Measurements from ENCODE around the gene IKZF2. TPM values are rescaled to one million over a fixed set of nuclear protein-coding genes. Genes with fewer than 3 reads are reported as not detected.

The IKZF2 gene
- total RNA-seq, 1 experiment from 2014 or later = 5.2 TPM

- Histone ChIP-seq H3K36me3 (ENCODE audit: low read depth, low read length) (no peaks in the 10 kb centered on the region), H3K79me2 (ENCODE audit: low read length) (no peaks in the 10 kb centered on the region), H3K27me3 (ENCODE audit: low read length) (no peaks in the 10 kb centered on the region), H3F3A (ENCODE audit: low read length, unreplicated experiment) (no peaks in the 10 kb centered on the region), H2AFZ (ENCODE audit: low read length) (no peak overlapping the region), H3K4me1 (ENCODE audit: insufficient read depth, low read length) (no peaks in the 10 kb centered on the region), H3K27ac (ENCODE audit: low read length) (no peak overlapping the region), H3K9me2 (replicated peaks; ENCODE audit: low read length) (no peaks in the 10 kb centered on the region), H3K4me3 (ENCODE audit: low read length) (no peak overlapping the region), H3K4me2 (ENCODE audit: low read length) (no peak overlapping the region), H3K9me3 (ENCODE audit: low read length) (no peaks in the 10 kb centered on the region), H3K9ac (ENCODE audit: low read length) (no peak overlapping the region), H4K20me1 (ENCODE audit: low read length) (no peaks in the 10 kb centered on the region)
- no TSS peak for BruUV-seq (replicated peaks)
- TF ChIP-seq CTCF (conservative IDR thresholded peaks at IDR 0.05; ENCODE audit: low read depth, low read length) = no peak
- no peak for TF ChIP-seq EZH2phosphoT487 (IDR thresholded peaks at IDR 0.05; ENCODE audit: borderline replicate concordance, low read length)
- TF ChIP-seq EZH2 (IDR thresholded peaks at IDR 0.05; ENCODE audit: low read length, unreplicated experiment) = no peak
- intact Hi-C loops (cut with micrococcal nuclease) = no loop called here
- no peak for DNase-seq
- no peak for ATAC-seq
- CTCF ChIA-PET = no interaction called here
- POLR2A ChIA-PET (ENCODE audit: unreplicated experiment) = no interaction called here
Observed at GRCh38 chr2:213087040-213087439, 64.4 kb downstream of the IKZF2 start.

GRCh38 chr2:213086571-213086970 is 64.8 kb downstream of the IKZF2 start:
- ATAC-seq = no peak
- no peaks in the 10 kb centered on the region for H4K20me1 ChIP-seq (ENCODE audit: low read length)
- no TSS peak for BruUV-seq (replicated peaks)
- no peak overlapping the region for H3K4me3 ChIP-seq (ENCODE audit: low read length)
- H3K9ac ChIP-seq (ENCODE audit: low read length) = no peak overlapping the region
- no peaks in the 10 kb centered on the region for H3K79me2 ChIP-seq (ENCODE audit: low read length)
- H3K4me1 ChIP-seq (ENCODE audit: insufficient read depth, low read length) = no peaks in the 10 kb centered on the region
- H3K4me2 ChIP-seq (ENCODE audit: low read length) = no peak overlapping the region
- CTCF ChIA-PET = no interaction called here
- POLR2A ChIA-PET (ENCODE audit: unreplicated experiment) = no interaction called here
- H3K27me3 ChIP-seq (ENCODE audit: low read length) = no peaks in the 10 kb centered on the region
- intact Hi-C loops (cut with micrococcal nuclease) = no loop called here
- no peak for DNase-seq
- no peaks in the 10 kb centered on the region for H3F3A ChIP-seq (ENCODE audit: low read length, unreplicated experiment)
- H2AFZ ChIP-seq (ENCODE audit: low read length) = no peak overlapping the region
- TF ChIP-seq EZH2phosphoT487 (IDR thresholded peaks at IDR 0.05; ENCODE audit: borderline replicate concordance, low read length) (no peak), CTCF (conservative IDR thresholded peaks at IDR 0.05; ENCODE audit: low read depth, low read length) (no peak), EZH2 (IDR thresholded peaks at IDR 0.05; ENCODE audit: low read length, unreplicated experiment) (no peak)
- H3K36me3 ChIP-seq (ENCODE audit: low read depth, low read length) = no peaks in the 10 kb centered on the region
- H3K27ac ChIP-seq (ENCODE audit: low read length) = no peak overlapping the region
- H3K9me2 ChIP-seq (replicated peaks; ENCODE audit: low read length) = no peaks in the 10 kb centered on the region
- no peaks in the 10 kb centered on the region for H3K9me3 ChIP-seq (ENCODE audit: low read length)

GRCh38 chr2:213086050-213086449 is 65.4 kb downstream of the IKZF2 start:
- no peaks in the 10 kb centered on the region for H3K27me3 ChIP-seq (ENCODE audit: low read length)
- ChIA-PET CTCF (no interaction called here), POLR2A (ENCODE audit: unreplicated experiment) (no interaction called here)
- no peak overlapping the region for H3K4me2 ChIP-seq (ENCODE audit: low read length)
- DNase-seq (no peak), ATAC-seq (no peak)
- no peak overlapping the region for H2AFZ ChIP-seq (ENCODE audit: low read length)
- H4K20me1 ChIP-seq (ENCODE audit: low read length) = no peaks in the 10 kb centered on the region
- H3K79me2 ChIP-seq (ENCODE audit: low read length) = no peaks in the 10 kb centered on the region
- no peaks in the 10 kb centered on the region for H3K9me3 ChIP-seq (ENCODE audit: low read length)
- H3K4me1 ChIP-seq (ENCODE audit: insufficient read depth, low read length) = no peaks in the 10 kb centered on the region
- no peak overlapping the region for H3K27ac ChIP-seq (ENCODE audit: low read length)
- H3K36me3 ChIP-seq (ENCODE audit: low read depth, low read length) = no peaks in the 10 kb centered on the region
- H3K9ac ChIP-seq (ENCODE audit: low read length) = no peak overlapping the region
- TF ChIP-seq EZH2phosphoT487 (IDR thresholded peaks at IDR 0.05; ENCODE audit: borderline replicate concordance, low read length) (no peak), EZH2 (IDR thresholded peaks at IDR 0.05; ENCODE audit: low read length, unreplicated experiment) (no peak), CTCF (conservative IDR thresholded peaks at IDR 0.05; ENCODE audit: low read depth, low read length) (no peak)
- H3K9me2 ChIP-seq (replicated peaks; ENCODE audit: low read length) = no peaks in the 10 kb centered on the region
- intact Hi-C loops (cut with micrococcal nuclease) = no loop called here
- no TSS peak for BruUV-seq (replicated peaks)
- no peaks in the 10 kb centered on the region for H3F3A ChIP-seq (ENCODE audit: low read length, unreplicated experiment)
- H3K4me3 ChIP-seq (ENCODE audit: low read length) = no peak overlapping the region

Measured in PC-3 (cell line).